IMR-90 (cell line): ENCODE data around the gene EHMT1. TPM values are rescaled to one million over a fixed set of nuclear protein-coding genes. Genes with fewer than 3 reads are reported as not detected.

Experiments used
- ATAC-seq: fragments of 200-7000 bp; cut with Tn5 transposase; 2 replicates; pipeline ENCODE4 v1.9.1; 2020; ENCODE audit warnings: low read depth, mild to moderate bottlenecking, moderate library complexity
- BruUV-seq: library from RNA; stranded (reverse); fragments of 400-500 nt; replicated peaks from 2 replicates; lab custom pipeline; 2021; lab: Mats Ljungman, UMichigan
- CTCF ChIA-PET: fragments of 300-600 bp; formaldehyde crosslinking; extraction: SDS; loops from one replicate; lab custom pipeline; 2021; ENCODE audit warnings: antibody characterized with exemption; lab: Yijun Ruan, JAX
- POLR2A ChIA-PET: fragments of 300-600 bp; sonication (Branson Sonifier 250); formaldehyde crosslinking; loops from one replicate; lab custom pipeline; 2022; ENCODE audit warnings: antibody characterized with exemption; ENCODE audit not compliant: unreplicated experiment; lab: Charles Lee
- DNase-seq: peaks from one replicate; pipeline ENCODE4 v3.0.0; 2013
- H2AFZ ChIP-seq: replicated peaks from 2 replicates; pipeline ENCODE3; 2013; ENCODE audit warnings: low read length, mild to moderate bottlenecking; ENCODE audit not compliant: poor library complexity
- H2AK5ac ChIP-seq: 2 replicates; pipeline ENCODE4 v1.6.1; 2013; ENCODE audit warnings: low read depth, low read length, inconsistent platforms
- H2AK9ac ChIP-seq: replicated peaks from 2 replicates; pipeline ENCODE3; 2013; ENCODE audit warnings: mild to moderate bottlenecking, low read depth, low read length, moderate library complexity; ENCODE audit not compliant: poor library complexity
- H2BK120ac ChIP-seq: 2 replicates; pipeline ENCODE4 v1.6.1; 2013; ENCODE audit warnings: low read depth, low read length, inconsistent platforms
- H2BK15ac ChIP-seq: 3 replicates; pipeline ENCODE4 v1.6.1; 2013; ENCODE audit warnings: low read depth, low read length, inconsistent platforms
- H2BK20ac ChIP-seq: 2 replicates; pipeline ENCODE4 v1.6.1; 2013; ENCODE audit warnings: low read depth, mild to moderate bottlenecking, inconsistent platforms, low read length, moderate library complexity
- H2BK5ac ChIP-seq: 2 replicates; pipeline ENCODE4 v1.6.1; 2013; ENCODE audit warnings: mild to moderate bottlenecking, low read depth, low read length, inconsistent platforms; ENCODE audit not compliant: poor library complexity, severe bottlenecking
- H3K14ac ChIP-seq: replicated peaks from 2 replicates; pipeline ENCODE4 v1.6.1; 2013; ENCODE audit warnings: low read depth, low read length, inconsistent platforms
- H3K18ac ChIP-seq: 2 replicates; pipeline ENCODE4 v1.6.1; 2013; ENCODE audit warnings: low read depth, low read length, control low read depth
- H3K23ac ChIP-seq: 2 replicates; pipeline ENCODE4 v1.6.1; 2013; ENCODE audit warnings: low read depth, low read length, inconsistent platforms
- H3K27ac ChIP-seq: 2 replicates; pipeline ENCODE4 v1.5.1; 2013; ENCODE audit warnings: mild to moderate bottlenecking, control low read depth, low read length; ENCODE audit not compliant: insufficient read depth
- H3K27me3 ChIP-seq: 2 replicates; pipeline ENCODE4 v1.6.1; 2013; ENCODE audit warnings: low read length; ENCODE audit not compliant: control insufficient read depth, insufficient read depth
- H3K36me3 ChIP-seq: 2 replicates; pipeline ENCODE4 v1.6.1; 2013; ENCODE audit warnings: low read length, mixed read lengths; ENCODE audit not compliant: control insufficient read depth, insufficient read depth
- H3K4ac ChIP-seq: 2 replicates; pipeline ENCODE4 v1.6.1; 2013; ENCODE audit warnings: low read depth, low read length, inconsistent platforms
- H3K4me1 ChIP-seq: 2 replicates; pipeline ENCODE4 v1.6.1; 2013; ENCODE audit warnings: low read length, mixed read lengths; ENCODE audit not compliant: control insufficient read depth, insufficient read depth
- H3K4me2 ChIP-seq: 2 replicates; pipeline ENCODE4 v1.6.1; 2013; ENCODE audit warnings: low read depth, mild to moderate bottlenecking, control low read depth, low read length, moderate library complexity
- H3K4me3 ChIP-seq: 2 replicates; pipeline ENCODE4 v1.5.1; 2013; ENCODE audit warnings: low read depth, mild to moderate bottlenecking, control low read depth, low read length, moderate library complexity; ENCODE audit not compliant: insufficient read depth
- H3K56ac ChIP-seq: 2 replicates; pipeline ENCODE4 v1.6.1; 2013; ENCODE audit warnings: low read length, inconsistent platforms; ENCODE audit not compliant: insufficient read depth; ENCODE audit errors: extremely low read depth
- H3K79me1 ChIP-seq, 2 experiments: 2 replicates each; pipeline ENCODE4 v1.6.1; 2013; ENCODE audit warnings: low read length in 2 of 2, inconsistent platforms in 1 of 2, low read depth in 1 of 2
- H3K9ac ChIP-seq: 2 replicates; pipeline ENCODE4 v1.6.1; 2013; ENCODE audit warnings: low read depth, low read length, control low read depth
- H3K9me1 ChIP-seq: 2 replicates; pipeline ENCODE4 v1.6.1; 2013; ENCODE audit warnings: low read length, inconsistent platforms; ENCODE audit not compliant: insufficient read depth
- H3K9me3 ChIP-seq: 2 replicates; pipeline ENCODE4 v1.6.1; 2013; ENCODE audit warnings: low read length; ENCODE audit not compliant: control insufficient read depth, insufficient read depth
- H4K20me1 ChIP-seq: 2 replicates; pipeline ENCODE4 v1.6.1; 2013; ENCODE audit warnings: low read length, inconsistent platforms; ENCODE audit not compliant: insufficient read depth
- H4K5ac ChIP-seq: 2 replicates; pipeline ENCODE4 v1.6.1; 2013; ENCODE audit warnings: mild to moderate bottlenecking, low read depth, low read length, control low read depth
- H4K8ac ChIP-seq, 2 experiments: 2 replicates each; pipeline ENCODE4 v1.6.1; 2013; ENCODE audit warnings: low read depth in 2 of 2, low read length in 2 of 2, control low read depth in 1 of 2, inconsistent platforms in 1 of 2
- H4K91ac ChIP-seq: 2 replicates; pipeline ENCODE4 v1.6.1; 2013; ENCODE audit warnings: low read depth, low read length, inconsistent platforms; ENCODE audit not compliant: insufficient read depth
- BHLHE40 ChIP-seq: fragments of 150-350 bp; IDR thresholded peaks from 2 replicates; pipeline ENCODE4 v1.6.1; 2016; ENCODE audit warnings: mild to moderate bottlenecking, low read depth, low read length
- CEBPB ChIP-seq: IDR thresholded peaks from 2 replicates; pipeline ENCODE4 v1.6.1; 2012; ENCODE audit warnings: low read depth, low read length, improper control_type of control experiment
- CHD1 ChIP-seq: IDR thresholded peaks from 2 replicates; pipeline ENCODE4 v1.6.1; 2012; ENCODE audit warnings: low read depth, low read length, improper control_type of control experiment
- FOS ChIP-seq: fragments of 150-350 bp; IDR thresholded peaks from 2 replicates; pipeline ENCODE4 v1.6.1; 2016; ENCODE audit warnings: low read depth, low read length
- MAFK ChIP-seq: IDR thresholded peaks from 2 replicates; pipeline ENCODE4 v1.6.1; 2012; ENCODE audit warnings: low read depth, low read length, improper control_type of control experiment
- MAZ ChIP-seq: IDR thresholded peaks from 2 replicates; pipeline ENCODE4 v1.6.1; 2012; ENCODE audit warnings: low read depth, mild to moderate bottlenecking, low read length, improper control_type of control experiment, moderate library complexity, borderline replicate concordance
- MXI1 ChIP-seq: IDR thresholded peaks from 2 replicates; pipeline ENCODE4 v1.6.1; 2012; ENCODE audit warnings: low read depth, mild to moderate bottlenecking, low read length, moderate library complexity, borderline replicate concordance
- NFE2L2 ChIP-seq: fragments of 150-350 bp; IDR thresholded peaks from 2 replicates; pipeline ENCODE4 v1.6.1; 2016; ENCODE audit warnings: low read depth, mild to moderate bottlenecking, low read length
- POLR2A ChIP-seq: IDR thresholded peaks from 2 replicates; pipeline ENCODE4 v1.6.1; 2012; ENCODE audit warnings: mild to moderate bottlenecking, low read depth, low read length
- RAD21 ChIP-seq: IDR thresholded peaks from 2 replicates; pipeline ENCODE4 v1.6.1; 2012; ENCODE audit warnings: low read length, improper control_type of control experiment
- RCOR1 ChIP-seq: IDR thresholded peaks from 2 replicates; pipeline ENCODE4 v1.6.1; 2012; ENCODE audit warnings: mild to moderate bottlenecking, low read length, improper control_type of control experiment; ENCODE audit not compliant: insufficient replicate concordance
- RFX5 ChIP-seq: IDR thresholded peaks from 2 replicates; pipeline ENCODE4 v1.8.0; 2012; ENCODE audit warnings: low read depth, mild to moderate bottlenecking, low read length, moderate library complexity
- SMC3 ChIP-seq: fragments of 150-350 bp; IDR thresholded peaks from 2 replicates; pipeline ENCODE4 v1.6.1; 2016; ENCODE audit warnings: low read depth, mild to moderate bottlenecking, antibody characterized with exemption, low read length, moderate library complexity
- WGBS, 2 experiments: methylation state at CpG; one replicate each; pipeline versions ENCODE4 v1.1.5 to v1.1.7; 2013; ENCODE audit warnings: missing lambda C conversion rate in 2 of 2; ENCODE audit not compliant: insufficient read length in 1 of 2; ENCODE audit errors: extremely low coverage in 2 of 2; 5-methylcytosine and 5-hydroxymethylcytosine counted together
- dilution Hi-C: fragments of 300-500 bp; cut with HindIII; formaldehyde crosslinking; loops from one replicate; pipeline ENCODE4 v1.14.3; 2018; ENCODE audit warnings: low sequenced_read_pairs; ENCODE audit not compliant: unreplicated experiment
- in situ Hi-C: fragments of 300-500 bp; cut with MboI; formaldehyde crosslinking; loops from 3 replicates; pipeline ENCODE4 v1.14.3; 2019; ENCODE audit warnings: low sequenced_read_pairs, inconsistent platforms, mixed read lengths
- intact Hi-C: fragments of 100-400 bp; cut with micrococcal nuclease; formaldehyde crosslinking; loops from 2 replicates; pipeline ENCODE4 v1.10.0; 2022
- polyA plus RNA-seq, 3 experiments: library from polyadenylated mRNA; depleted of rRNA; stranded (reverse); fragments of >200 nt; gene quantifications; 2 replicates each; pipeline ENCODE4 v1.2.3, GENCODE V29; 2012; ENCODE audit warnings: low replicate concordance in 1 of 3
- total RNA-seq: library from RNA; depleted of rRNA; stranded (reverse); fragments of >200 nt; gene quantifications from 2 replicates; pipeline ENCODE4 v1.2.3, GENCODE V29; 2012
- TF ChIP-seq, protein P1 (sequence below): conservative IDR thresholded peaks from 2 replicates; pipeline ENCODE4 v1.5.1; 2012; ENCODE audit warnings: mild to moderate bottlenecking, low read depth, low read length, improper control_type of control experiment
- TF ChIP-seq, protein P2 (sequence below): fragments of 150-350 bp; IDR thresholded peaks from 2 replicates; pipeline ENCODE4 v1.6.1; 2017; ENCODE audit warnings: mild to moderate bottlenecking, antibody characterized with exemption, low read length, low read depth
- TF ChIP-seq, protein P3 (sequence below): fragments of 150-350 bp; IDR thresholded peaks from 2 replicates; pipeline ENCODE4 v1.6.1; 2016; ENCODE audit warnings: low read depth, mild to moderate bottlenecking, low read length, moderate library complexity, borderline replicate concordance

EHMT1 gene
- total and polyA plus RNA-seq, 2 of the 4 experiments (the other 2 are of a cell fraction), result 32.8 to 35.1 TPM

DNA sequence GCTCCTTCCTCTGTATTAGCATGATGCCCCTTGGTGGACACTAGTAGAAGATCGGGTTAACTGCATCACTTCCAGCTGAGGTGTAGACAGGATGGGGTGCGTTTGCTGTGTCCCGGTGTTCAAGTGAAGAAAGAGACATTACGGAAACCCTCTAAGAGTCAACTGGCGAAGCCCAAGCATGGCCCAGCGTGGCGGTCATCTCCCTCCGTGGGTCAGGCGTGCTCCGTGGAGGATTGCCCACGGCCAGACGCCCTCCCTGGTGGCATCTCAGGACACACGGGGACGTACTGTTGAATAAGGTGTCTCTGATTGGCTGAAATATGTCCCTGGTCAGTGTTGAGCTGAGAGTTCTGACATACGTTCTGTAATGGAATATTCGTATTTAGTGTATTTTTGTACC lies 139.3 kb downstream of the EHMT1 start:
- Histone ChIP-seq H3K9ac (no peak overlapping the region), H4K91ac (peak overlapping the region; percentile 40), H3K4me2 (peak overlapping the region; percentile 8; the same call in 1 of the 2 replicates), H3K9me3 (peaks cover 10% of the 10 kb centered on the region), H2AK5ac (peak overlapping the region; percentile 83), H2BK5ac (peak overlapping the region; percentile 66), H3K23ac (peak overlapping the region; percentile 73; the same call in 1 of the 2 replicates), H2BK20ac (peak overlapping the region; percentile 59), H2AFZ (peak overlapping the region; percentile 60), H3K4ac (peak overlapping the region; percentile 64), H2BK15ac (peak overlapping the region; percentile 12; the same call in 1 of the 3 replicates), H3K56ac (no peak overlapping the region), H2AK9ac (peak overlapping the region; percentile 74), H3K18ac (peak overlapping the region; percentile 14; the same call in 1 of the 2 replicates), H3K27me3 (no peaks in the 10 kb centered on the region), H3K4me3 (no peak overlapping the region), H3K79me1 (peaks cover 14 to 64% of the 10 kb centered on the region in 2 experiments), H3K9me1 (peaks cover 23% of the 10 kb centered on the region), H4K20me1 (0 out of 2 replicates have a peak, but pooled peaks cover 3% of the 10 kb centered on the region), H3K27ac (peak overlapping the region; percentile 10; the same call in 1 of the 2 replicates), H3K4me1 (peaks cover 6% of the 10 kb centered on the region), H4K8ac (peak overlapping the region; percentile 6 to 71; a peak in 2 of 4 replicates), H3K14ac (peak overlapping the region; percentile 87), H4K5ac (peak overlapping the region; percentile 8; the same call in 1 of the 2 replicates), H3K36me3 (peaks cover 53% of the 10 kb centered on the region), H2BK120ac (peak overlapping the region; percentile 67)
- DNase-seq (no peak), ATAC-seq (no peak)
- POLR2A ChIA-PET, result no interaction called here
- intact Hi-C loops, result no loop called here
- whole genome bisulfite sequencing, 2 experiments, result 98% methylated on average over 7 of the region's 16 CpGs; no CpG with 5 or more reads in 1 of the 2 experiments
- CTCF ChIA-PET, result interaction anchor here (1.0 kb wide), 1 partner anchor 85 kb away, joined by 4 read pairs; no protein-coding TSS in a partner anchor
- in situ Hi-C loops, result no loop called here
- TF ChIP-seq MXI1 (no peak), RFX5 (no peak), CEBPB (no peak), MAZ (no peak), NFE2L2 (no peak), SMC3 (no peak), BHLHE40 (no peak), MAFK (no peak), POLR2A (no peak), RAD21 (no peak), RCOR1 (no peak), CHD1 (no peak), FOS (no peak)
- TF ChIP-seq, protein P1, sequence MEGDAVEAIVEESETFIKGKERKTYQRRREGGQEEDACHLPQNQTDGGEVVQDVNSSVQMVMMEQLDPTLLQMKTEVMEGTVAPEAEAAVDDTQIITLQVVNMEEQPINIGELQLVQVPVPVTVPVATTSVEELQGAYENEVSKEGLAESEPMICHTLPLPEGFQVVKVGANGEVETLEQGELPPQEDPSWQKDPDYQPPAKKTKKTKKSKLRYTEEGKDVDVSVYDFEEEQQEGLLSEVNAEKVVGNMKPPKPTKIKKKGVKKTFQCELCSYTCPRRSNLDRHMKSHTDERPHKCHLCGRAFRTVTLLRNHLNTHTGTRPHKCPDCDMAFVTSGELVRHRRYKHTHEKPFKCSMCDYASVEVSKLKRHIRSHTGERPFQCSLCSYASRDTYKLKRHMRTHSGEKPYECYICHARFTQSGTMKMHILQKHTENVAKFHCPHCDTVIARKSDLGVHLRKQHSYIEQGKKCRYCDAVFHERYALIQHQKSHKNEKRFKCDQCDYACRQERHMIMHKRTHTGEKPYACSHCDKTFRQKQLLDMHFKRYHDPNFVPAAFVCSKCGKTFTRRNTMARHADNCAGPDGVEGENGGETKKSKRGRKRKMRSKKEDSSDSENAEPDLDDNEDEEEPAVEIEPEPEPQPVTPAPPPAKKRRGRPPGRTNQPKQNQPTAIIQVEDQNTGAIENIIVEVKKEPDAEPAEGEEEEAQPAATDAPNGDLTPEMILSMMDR, result no peak
- TF ChIP-seq, protein P2, sequence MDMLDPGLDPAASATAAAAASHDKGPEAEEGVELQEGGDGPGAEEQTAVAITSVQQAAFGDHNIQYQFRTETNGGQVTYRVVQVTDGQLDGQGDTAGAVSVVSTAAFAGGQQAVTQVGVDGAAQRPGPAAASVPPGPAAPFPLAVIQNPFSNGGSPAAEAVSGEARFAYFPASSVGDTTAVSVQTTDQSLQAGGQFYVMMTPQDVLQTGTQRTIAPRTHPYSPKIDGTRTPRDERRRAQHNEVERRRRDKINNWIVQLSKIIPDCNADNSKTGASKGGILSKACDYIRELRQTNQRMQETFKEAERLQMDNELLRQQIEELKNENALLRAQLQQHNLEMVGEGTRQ, result no peak
- TF ChIP-seq, protein P3, sequence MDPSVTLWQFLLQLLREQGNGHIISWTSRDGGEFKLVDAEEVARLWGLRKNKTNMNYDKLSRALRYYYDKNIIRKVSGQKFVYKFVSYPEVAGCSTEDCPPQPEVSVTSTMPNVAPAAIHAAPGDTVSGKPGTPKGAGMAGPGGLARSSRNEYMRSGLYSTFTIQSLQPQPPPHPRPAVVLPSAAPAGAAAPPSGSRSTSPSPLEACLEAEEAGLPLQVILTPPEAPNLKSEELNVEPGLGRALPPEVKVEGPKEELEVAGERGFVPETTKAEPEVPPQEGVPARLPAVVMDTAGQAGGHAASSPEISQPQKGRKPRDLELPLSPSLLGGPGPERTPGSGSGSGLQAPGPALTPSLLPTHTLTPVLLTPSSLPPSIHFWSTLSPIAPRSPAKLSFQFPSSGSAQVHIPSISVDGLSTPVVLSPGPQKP, result no peak
- BruUV-seq, result no TSS peak
- dilution Hi-C loops, result no loop called here
